PC-9 (cell line): Measurements from ENCODE around the gene MLIP. TPM values are rescaled to one million over a fixed set of nuclear protein-coding genes. Genes with fewer than 3 reads are reported as not detected.

ENCODE experiments used
- BruUV-seq: library from RNA; stranded (reverse); fragments of 400-500 nt; replicated peaks from 2 replicates; lab custom pipeline; 2021; lab: Mats Ljungman, UMichigan
- CTCF ChIA-PET: fragments of 300-600 bp; sonication (Branson Sonifier 250); formaldehyde crosslinking; loops from one replicate; lab custom pipeline; 2022; ENCODE audit warnings: antibody characterized with exemption; lab: Charles Lee
- POLR2A ChIA-PET: fragments of 300-600 bp; sonication (Branson Sonifier 250); formaldehyde crosslinking; loops from one replicate; lab custom pipeline; 2022; ENCODE audit warnings: antibody characterized with exemption; ENCODE audit not compliant: unreplicated experiment; lab: Charles Lee
- DNase-seq, 2 experiments: peaks; one replicate each; pipeline versions ENCODE4 v3.0.0 to v3.0.0-alpha.2; 2015 to 2022; ENCODE audit warnings: mixed read lengths in 1 of 2
- H2AFZ ChIP-seq: fragments of 200-600 bp; sonication (generic); 2 replicates; pipeline ENCODE4 v1.8.1; 2017; ENCODE audit warnings: antibody characterized with exemption
- H3F3A ChIP-seq: fragments of 200-600 bp; sonication (generic); 2 replicates; pipeline ENCODE4 v1.8.1; 2017; ENCODE audit warnings: antibody characterized with exemption, mild to moderate bottlenecking, low read depth; ENCODE audit not compliant: insufficient read depth
- H3K27ac ChIP-seq: fragments of 200-600 bp; sonication (generic); 2 replicates; pipeline ENCODE4 v1.6.1; 2016; ENCODE audit warnings: mixed run types
- H3K27me3 ChIP-seq: fragments of 200-600 bp; sonication (generic); 2 replicates; pipeline ENCODE4 v1.6.1; 2016; ENCODE audit warnings: low read depth, mixed run types; ENCODE audit not compliant: insufficient read depth
- H3K36me3 ChIP-seq: fragments of 200-600 bp; sonication (generic); 2 replicates; pipeline ENCODE4 v1.6.1; 2016; ENCODE audit warnings: low read depth, mixed run types
- H3K4me1 ChIP-seq: fragments of 200-600 bp; sonication (generic); replicated peaks from 2 replicates; pipeline ENCODE4 v1.6.1; 2016; ENCODE audit warnings: mixed run types; ENCODE audit not compliant: insufficient read depth
- H3K4me2 ChIP-seq: fragments of 200-600 bp; sonication (generic); 2 replicates; pipeline ENCODE4 v1.6.1; 2017; ENCODE audit warnings: mixed run types
- H3K4me3 ChIP-seq: fragments of 200-600 bp; sonication (generic); 2 replicates; pipeline ENCODE4 v1.6.1; 2016; ENCODE audit warnings: mixed run types
- H3K79me2 ChIP-seq: fragments of 200-600 bp; sonication (generic); 2 replicates; pipeline ENCODE4 v1.6.1; 2017; ENCODE audit warnings: low read depth, mixed run types
- H3K9me2 ChIP-seq: fragments of 200-600 bp; sonication (generic); 2 replicates; pipeline ENCODE4 v1.8.1; 2017; ENCODE audit warnings: mild to moderate bottlenecking; ENCODE audit not compliant: insufficient read depth
- H3K9me3 ChIP-seq: fragments of 200-600 bp; sonication (generic); 2 replicates; pipeline ENCODE4 v1.8.1; 2016; ENCODE audit warnings: low read depth; ENCODE audit not compliant: insufficient read depth
- H4K20me1 ChIP-seq: fragments of 200-600 bp; sonication (generic); 2 replicates; pipeline ENCODE4 v1.8.1; 2017; ENCODE audit not compliant: insufficient read depth
- EZH2 ChIP-seq: fragments of 200-600 bp; sonication (generic); IDR thresholded peaks from 2 replicates; pipeline ENCODE4 v1.8.0; 2017; ENCODE audit warnings: antibody characterized with exemption, low read depth
- intact Hi-C: fragments of 100-400 bp; cut with micrococcal nuclease; formaldehyde crosslinking; loops from one replicate; pipeline ENCODE4 v1.10.0; 2022; ENCODE audit not compliant: unreplicated experiment
- total RNA-seq: library from RNA; stranded (reverse); gene quantifications from 2 replicates; pipeline ENCODE4 v1.2.3, GENCODE V29; 2021
- TF ChIP-seq, protein P1 (sequence below): fragments of 200-600 bp; sonication (generic); conservative IDR thresholded peaks from 2 replicates; pipeline ENCODE4 v1.6.1; 2017; ENCODE audit warnings: mixed run types, antibody characterized with exemption, mild to moderate bottlenecking, moderate library complexity

Gene MLIP
- total RNA-seq, 1 experiment from 2014 or later, result 0.79 TPM

DNA sequence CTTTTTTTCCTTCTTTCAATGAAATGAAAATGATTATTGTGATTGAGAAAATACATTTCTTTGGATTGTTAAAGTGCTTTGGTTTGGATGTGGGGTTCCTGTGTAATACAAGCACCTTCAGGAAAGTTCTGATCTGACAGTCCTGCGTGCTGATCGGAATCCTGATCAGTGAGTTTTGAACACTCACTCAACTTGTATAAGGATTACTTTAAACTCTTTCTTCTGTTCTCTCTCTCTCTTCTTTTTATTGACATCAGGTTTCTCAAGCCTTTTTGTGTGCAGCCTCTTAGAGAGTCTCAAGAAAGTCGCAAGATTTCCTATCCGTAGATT lies 197.7 kb downstream of the MLIP start:
- Histone ChIP-seq H3F3A (no peaks in the 10 kb centered on the region), H3K9me3 (no peaks in the 10 kb centered on the region), H3K27ac (no peak overlapping the region), H3K4me2 (no peak overlapping the region), H3K27me3 (no peaks in the 10 kb centered on the region), H4K20me1 (no peaks in the 10 kb centered on the region), H3K4me1 (0 out of 2 replicates have a peak, but pooled peaks cover 4% of the 10 kb centered on the region), H3K9me2 (no peaks in the 10 kb centered on the region), H3K4me3 (no peak overlapping the region), H3K79me2 (no peaks in the 10 kb centered on the region), H3K36me3 (no peaks in the 10 kb centered on the region), H2AFZ (no peak overlapping the region)
- ChIA-PET POLR2A (no interaction called here), CTCF (no interaction called here)
- intact Hi-C loops, result no loop called here
- TF ChIP-seq, protein P1, sequence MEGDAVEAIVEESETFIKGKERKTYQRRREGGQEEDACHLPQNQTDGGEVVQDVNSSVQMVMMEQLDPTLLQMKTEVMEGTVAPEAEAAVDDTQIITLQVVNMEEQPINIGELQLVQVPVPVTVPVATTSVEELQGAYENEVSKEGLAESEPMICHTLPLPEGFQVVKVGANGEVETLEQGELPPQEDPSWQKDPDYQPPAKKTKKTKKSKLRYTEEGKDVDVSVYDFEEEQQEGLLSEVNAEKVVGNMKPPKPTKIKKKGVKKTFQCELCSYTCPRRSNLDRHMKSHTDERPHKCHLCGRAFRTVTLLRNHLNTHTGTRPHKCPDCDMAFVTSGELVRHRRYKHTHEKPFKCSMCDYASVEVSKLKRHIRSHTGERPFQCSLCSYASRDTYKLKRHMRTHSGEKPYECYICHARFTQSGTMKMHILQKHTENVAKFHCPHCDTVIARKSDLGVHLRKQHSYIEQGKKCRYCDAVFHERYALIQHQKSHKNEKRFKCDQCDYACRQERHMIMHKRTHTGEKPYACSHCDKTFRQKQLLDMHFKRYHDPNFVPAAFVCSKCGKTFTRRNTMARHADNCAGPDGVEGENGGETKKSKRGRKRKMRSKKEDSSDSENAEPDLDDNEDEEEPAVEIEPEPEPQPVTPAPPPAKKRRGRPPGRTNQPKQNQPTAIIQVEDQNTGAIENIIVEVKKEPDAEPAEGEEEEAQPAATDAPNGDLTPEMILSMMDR, result no peak
- TF ChIP-seq EZH2, result no peak
- no TSS peak for BruUV-seq
- no peak for DNase-seq

DNA sequence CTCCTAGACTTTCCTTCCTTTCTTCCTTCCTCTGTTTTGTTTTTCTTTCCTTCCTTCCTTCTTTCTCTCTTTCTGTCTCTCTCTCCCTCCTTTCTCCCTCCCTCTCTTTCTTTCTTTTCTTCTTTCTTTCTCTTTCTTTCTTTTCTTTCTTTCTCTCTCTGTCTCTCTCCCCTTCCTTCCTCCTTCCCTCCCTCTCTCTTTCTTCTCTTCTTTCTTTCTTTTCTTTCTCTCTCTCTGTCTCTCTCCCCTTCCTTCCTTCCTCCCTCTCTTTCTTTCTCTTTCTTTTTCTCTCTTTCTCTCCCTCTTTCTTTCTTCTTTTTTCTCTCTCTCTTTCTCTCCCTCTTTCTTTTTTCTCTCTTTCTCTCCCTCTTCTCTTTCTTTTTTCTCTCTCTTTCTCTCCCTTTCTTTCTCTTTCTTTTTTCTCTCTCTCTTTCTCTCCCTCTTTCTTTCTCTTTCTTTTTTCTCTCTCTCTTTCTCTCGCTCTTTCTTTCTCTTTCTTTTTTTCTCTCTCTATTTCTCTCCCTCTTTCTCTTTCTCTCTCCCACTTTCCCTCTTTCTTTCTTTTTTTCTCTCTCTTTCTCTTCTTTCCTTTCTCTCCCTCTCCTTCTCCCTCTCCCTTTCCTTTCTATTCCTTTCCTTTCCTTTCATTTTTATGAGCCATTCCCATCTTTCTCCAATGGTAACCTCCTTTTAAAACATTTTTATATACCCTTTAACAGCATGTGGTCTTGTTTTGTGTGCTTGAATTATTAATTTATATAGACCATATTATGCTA lies 199.3 kb downstream of the MLIP start:
- H2AFZ ChIP-seq, result no peak overlapping the region
- H4K20me1 ChIP-seq, result no peaks in the 10 kb centered on the region
- H3F3A ChIP-seq, result no peaks in the 10 kb centered on the region
- BruUV-seq, result no TSS peak
- no peaks in the 10 kb centered on the region for H3K9me3 ChIP-seq
- no peaks in the 10 kb centered on the region for H3K9me2 ChIP-seq
- TF ChIP-seq, protein P1, result no peak
- TF ChIP-seq EZH2, result no peak
- intact Hi-C loops, result no loop called here
- no peak overlapping the region for H3K4me3 ChIP-seq
- no peak overlapping the region for H3K4me2 ChIP-seq
- CTCF ChIA-PET, result no interaction called here
- 0 out of 2 replicates have a peak, but pooled peaks cover 4% of the 10 kb centered on the region for H3K4me1 ChIP-seq
- no peaks in the 10 kb centered on the region for H3K79me2 ChIP-seq
- H3K27me3 ChIP-seq, result no peaks in the 10 kb centered on the region
- H3K27ac ChIP-seq, result no peak overlapping the region
- DNase-seq, result no peak
- no peaks in the 10 kb centered on the region for H3K36me3 ChIP-seq
- POLR2A ChIA-PET, result no interaction called here

DNA sequence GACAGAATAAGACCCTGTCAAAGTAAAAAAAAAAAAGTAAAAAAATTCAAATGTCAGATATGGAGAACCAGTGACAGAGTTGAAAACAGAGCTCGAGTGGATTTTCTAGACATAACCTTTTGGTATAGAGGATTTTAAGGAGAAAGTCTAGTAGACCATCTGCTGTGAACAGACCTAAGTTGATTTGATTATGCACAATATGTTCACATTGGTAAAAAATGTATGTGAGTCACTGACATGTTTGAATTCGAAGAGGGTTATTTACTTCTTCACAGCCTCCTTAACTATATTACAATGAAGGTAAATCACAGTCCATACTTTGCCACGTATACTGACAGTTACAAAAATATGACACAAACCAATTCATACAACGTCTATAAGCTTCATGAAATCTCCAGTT lies 204.4 kb downstream of the MLIP start:
- Histone ChIP-seq H2AFZ (no peak overlapping the region), H3F3A (no peaks in the 10 kb centered on the region), H3K27me3 (no peaks in the 10 kb centered on the region), H3K4me2 (no peak overlapping the region), H3K79me2 (no peaks in the 10 kb centered on the region), H3K9me2 (no peaks in the 10 kb centered on the region), H3K4me1 (no peaks in the 10 kb centered on the region), H3K4me3 (no peak overlapping the region), H4K20me1 (no peaks in the 10 kb centered on the region), H3K36me3 (no peaks in the 10 kb centered on the region), H3K9me3 (no peaks in the 10 kb centered on the region), H3K27ac (no peak overlapping the region)
- POLR2A ChIA-PET, result no interaction called here
- CTCF ChIA-PET, result no interaction called here
- intact Hi-C loops, result no loop called here
- no peak for DNase-seq
- TF ChIP-seq, protein P1, result no peak
- no peak for TF ChIP-seq EZH2
- BruUV-seq, result no TSS peak

Other genes starting within 250 kb of the MLIP start
- gene TINAG, start 197.0 kb downstream of the MLIP start, total RNA-seq, result not detected in 2 replicates